ENCODE data around the gene COLEC12.
A peak's percentile ranks its signal among the peaks of the same experiment; 100 is the strongest.

The COLEC12 gene

DNA sequence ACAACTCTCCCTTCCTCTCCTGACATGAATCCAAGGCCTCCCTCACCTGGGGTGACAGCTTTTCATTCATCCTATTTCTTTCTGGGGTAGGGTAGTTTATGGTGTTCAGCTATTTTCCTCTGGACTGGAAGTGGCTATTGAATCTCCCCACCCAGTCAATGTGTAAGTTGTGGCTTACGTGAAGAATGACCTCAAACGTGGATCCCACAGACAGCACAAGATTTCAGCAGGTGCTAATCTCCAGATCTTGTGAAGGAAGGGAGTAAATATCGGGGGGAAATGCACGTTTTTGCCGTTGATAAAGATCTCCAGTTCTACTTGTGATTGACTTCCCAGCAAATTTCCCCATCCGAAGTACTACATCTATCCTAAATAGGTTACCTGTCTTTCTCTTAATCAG lies 161.3 kb downstream of the COLEC12 start:
- no peak for TF ChIP-seq POLR2A (IDR thresholded peaks at IDR 0.05; ENCODE audit: extremely low read depth, insufficient read length)
- TF ChIP-seq, protein P1, sequence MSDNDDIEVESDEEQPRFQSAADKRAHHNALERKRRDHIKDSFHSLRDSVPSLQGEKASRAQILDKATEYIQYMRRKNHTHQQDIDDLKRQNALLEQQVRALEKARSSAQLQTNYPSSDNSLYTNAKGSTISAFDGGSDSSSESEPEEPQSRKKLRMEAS (IDR thresholded peaks at IDR 0.05; ENCODE audit: low read depth, low read length), result no peak
- no peak for TF ChIP-seq MYC (IDR thresholded peaks at IDR 0.05; ENCODE audit: low read depth, low read length)
- TF ChIP-seq, protein P2, sequence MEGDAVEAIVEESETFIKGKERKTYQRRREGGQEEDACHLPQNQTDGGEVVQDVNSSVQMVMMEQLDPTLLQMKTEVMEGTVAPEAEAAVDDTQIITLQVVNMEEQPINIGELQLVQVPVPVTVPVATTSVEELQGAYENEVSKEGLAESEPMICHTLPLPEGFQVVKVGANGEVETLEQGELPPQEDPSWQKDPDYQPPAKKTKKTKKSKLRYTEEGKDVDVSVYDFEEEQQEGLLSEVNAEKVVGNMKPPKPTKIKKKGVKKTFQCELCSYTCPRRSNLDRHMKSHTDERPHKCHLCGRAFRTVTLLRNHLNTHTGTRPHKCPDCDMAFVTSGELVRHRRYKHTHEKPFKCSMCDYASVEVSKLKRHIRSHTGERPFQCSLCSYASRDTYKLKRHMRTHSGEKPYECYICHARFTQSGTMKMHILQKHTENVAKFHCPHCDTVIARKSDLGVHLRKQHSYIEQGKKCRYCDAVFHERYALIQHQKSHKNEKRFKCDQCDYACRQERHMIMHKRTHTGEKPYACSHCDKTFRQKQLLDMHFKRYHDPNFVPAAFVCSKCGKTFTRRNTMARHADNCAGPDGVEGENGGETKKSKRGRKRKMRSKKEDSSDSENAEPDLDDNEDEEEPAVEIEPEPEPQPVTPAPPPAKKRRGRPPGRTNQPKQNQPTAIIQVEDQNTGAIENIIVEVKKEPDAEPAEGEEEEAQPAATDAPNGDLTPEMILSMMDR (IDR thresholded peaks at IDR 0.05; ENCODE audit: low read depth, low read length), result no peak
- DNase-seq (ENCODE audit: low read depth), result no peak
- no peak overlapping the region for H3K4me3 ChIP-seq (ENCODE audit: low read depth, low read length)

- H3K4me3 ChIP-seq (ENCODE audit: low read depth, low read length), result no peak overlapping the region
- TF ChIP-seq, protein P2 (IDR thresholded peaks at IDR 0.05; ENCODE audit: low read depth, low read length), result no peak
- TF ChIP-seq POLR2A (IDR thresholded peaks at IDR 0.05; ENCODE audit: extremely low read depth, insufficient read length) (no peak), MYC (IDR thresholded peaks at IDR 0.05; ENCODE audit: low read depth, low read length) (no peak)
- TF ChIP-seq, protein P1 (IDR thresholded peaks at IDR 0.05; ENCODE audit: low read depth, low read length), result no peak
- peak; percentile 16 for DNase-seq (ENCODE audit: low read depth)
These were observed 163.8 kb downstream of the COLEC12 start for GRCh38 chr18:336713-337112.

DNA sequence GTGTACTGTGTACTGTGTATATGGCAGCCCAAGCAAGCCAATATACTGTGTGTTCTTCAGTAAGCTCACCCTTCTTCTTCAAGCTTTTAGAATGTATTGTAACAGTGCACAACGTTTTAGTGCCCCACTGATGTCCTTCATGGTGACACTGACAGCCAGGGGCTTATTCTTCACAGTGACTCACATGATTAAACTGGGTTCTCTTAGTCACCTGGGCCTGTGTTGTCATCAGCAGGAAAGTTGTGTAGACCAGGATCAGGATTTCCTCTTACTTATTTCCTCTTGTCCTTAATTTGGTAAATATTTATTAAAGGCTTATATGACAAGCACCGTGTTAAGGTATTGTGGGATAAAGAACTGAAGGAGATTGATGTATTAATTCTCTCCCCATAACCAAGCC lies 164.8 kb downstream of the COLEC12 start:
- TF ChIP-seq, protein P1 (IDR thresholded peaks at IDR 0.05; ENCODE audit: low read depth, low read length), result no peak
- TF ChIP-seq, protein P2 (IDR thresholded peaks at IDR 0.05; ENCODE audit: low read depth, low read length), result no peak
- TF ChIP-seq MYC (IDR thresholded peaks at IDR 0.05; ENCODE audit: low read depth, low read length) (no peak), POLR2A (IDR thresholded peaks at IDR 0.05; ENCODE audit: extremely low read depth, insufficient read length) (no peak)
- H3K4me3 ChIP-seq (ENCODE audit: low read depth, low read length), result no peak overlapping the region
- no peak for DNase-seq (ENCODE audit: low read depth)

- no peak overlapping the region for H3K4me3 ChIP-seq (ENCODE audit: low read depth, low read length)
- TF ChIP-seq, protein P2 (IDR thresholded peaks at IDR 0.05; ENCODE audit: low read depth, low read length), result no peak
- TF ChIP-seq POLR2A (IDR thresholded peaks at IDR 0.05; ENCODE audit: extremely low read depth, insufficient read length) (no peak), MYC (IDR thresholded peaks at IDR 0.05; ENCODE audit: low read depth, low read length) (no peak)
- TF ChIP-seq, protein P1 (IDR thresholded peaks at IDR 0.05; ENCODE audit: low read depth, low read length), result no peak
- no peak for DNase-seq (ENCODE audit: low read depth)
These were observed 165.8 kb downstream of the COLEC12 start for GRCh38 chr18:334575-335132.

DNA sequence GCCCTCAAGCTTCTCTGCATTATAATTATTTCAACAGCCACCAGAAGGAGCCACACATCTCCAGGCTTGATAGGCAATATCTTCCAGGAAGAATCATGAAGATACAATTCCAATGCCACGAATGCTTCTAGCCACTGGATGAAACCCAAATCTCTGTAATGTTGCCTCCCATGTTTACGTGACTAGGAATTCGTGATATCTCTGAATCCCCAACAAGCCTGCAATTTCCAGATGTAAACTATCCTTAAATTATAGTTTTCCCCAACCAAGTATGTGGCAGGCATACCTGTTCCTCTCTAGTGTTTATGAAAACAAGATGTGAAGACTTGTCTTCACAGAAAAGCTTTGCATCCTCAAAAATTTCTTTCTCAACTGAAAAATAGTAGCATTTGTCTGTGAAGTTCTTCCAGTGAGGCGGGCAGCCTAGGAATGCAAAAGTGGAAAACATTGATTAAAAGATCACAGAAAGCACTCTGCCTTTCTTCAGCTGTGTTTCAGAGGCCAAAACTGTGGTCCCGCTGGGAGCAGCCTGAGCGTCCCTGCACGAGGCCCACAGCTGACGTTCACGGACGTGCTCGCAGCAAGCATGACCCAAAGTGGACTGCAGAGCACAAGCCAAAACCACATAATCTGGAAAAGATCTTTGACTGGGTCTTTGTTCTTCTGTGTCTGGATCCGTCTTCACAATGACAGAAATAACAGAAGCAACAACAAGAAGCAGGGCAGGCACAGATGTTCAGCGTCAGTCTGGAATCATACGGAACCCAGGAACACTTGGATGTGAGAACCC lies 167.6 kb downstream of the COLEC12 start:
- H3K4me3 ChIP-seq (ENCODE audit: low read depth, low read length), result no peak overlapping the region
- no peak for TF ChIP-seq MYC (IDR thresholded peaks at IDR 0.05; ENCODE audit: low read depth, low read length)
- no peak for TF ChIP-seq POLR2A (IDR thresholded peaks at IDR 0.05; ENCODE audit: extremely low read depth, insufficient read length)
- TF ChIP-seq, protein P2 (IDR thresholded peaks at IDR 0.05; ENCODE audit: low read depth, low read length), result no peak
- TF ChIP-seq, protein P1 (IDR thresholded peaks at IDR 0.05; ENCODE audit: low read depth, low read length), result no peak
- no peak for DNase-seq (ENCODE audit: low read depth)
